HFFc6 (cell line): ENCODE measurements around the gene MSL2. TPM values are rescaled to one million over a fixed set of nuclear protein-coding genes. Genes with fewer than 3 reads are reported as not detected.
"Not testable (repeated sequence)": the region's sequence is repeated elsewhere in the genome, so short reads cannot be mapped to it uniquely, and the experiment has no call there.

ENCODE experiments used
- DNase-seq: peaks from one replicate; pipeline ENCODE4 v3.0.0-alpha.2; 2018
- H3K27ac Mint-ChIP-seq: 2 replicates; pipeline ENCODE4 v1.8.0; 2020; ENCODE audit warnings: mild to moderate bottlenecking, mixed read lengths
- H3K27me3 Mint-ChIP-seq: 2 replicates; pipeline ENCODE4 v1.8.0; 2021; ENCODE audit warnings: mild to moderate bottlenecking, moderate library complexity, mixed read lengths; ENCODE audit not compliant: insufficient read depth
- H3K36me3 Mint-ChIP-seq: 2 replicates; pipeline ENCODE4 v1.8.0; 2021; ENCODE audit warnings: low read depth, mixed read lengths
- H3K4me1 Mint-ChIP-seq: 2 replicates; pipeline ENCODE4 v1.8.0; 2020; ENCODE audit warnings: low read depth, mixed read lengths
- H3K4me3 Mint-ChIP-seq: 2 replicates; pipeline ENCODE4 v1.8.0; 2020; ENCODE audit warnings: mild to moderate bottlenecking, moderate library complexity, mixed read lengths
- H3K9me3 Mint-ChIP-seq: 2 replicates; pipeline ENCODE4 v1.8.0; 2020; ENCODE audit warnings: mild to moderate bottlenecking, mixed read lengths
- total RNA-seq, 6 experiments: library from RNA; stranded (reverse); fragmentation: NEBNext Ultra II Directional; extraction: Animal tissue kit (Norgen Biotek cat#: 25700); gene quantifications; 2 replicates in 1 of 6; 3 replicates in 5 of 6; pipeline ENCODE4 v1.2.3, GENCODE V29; 2021
- TF ChIP-seq, protein P1 (sequence below): fragments of 200-600 bp; sonication (generic); IDR thresholded peaks from 2 replicates; pipeline ENCODE4 v1.5.0; 2021; ENCODE audit warnings: antibody characterized with exemption, mild to moderate bottlenecking

Gene MSL2
- total RNA-seq, 6 experiments from 2014 or later, result 20.4 to 24.8 (median 22.2) TPM

DNA sequence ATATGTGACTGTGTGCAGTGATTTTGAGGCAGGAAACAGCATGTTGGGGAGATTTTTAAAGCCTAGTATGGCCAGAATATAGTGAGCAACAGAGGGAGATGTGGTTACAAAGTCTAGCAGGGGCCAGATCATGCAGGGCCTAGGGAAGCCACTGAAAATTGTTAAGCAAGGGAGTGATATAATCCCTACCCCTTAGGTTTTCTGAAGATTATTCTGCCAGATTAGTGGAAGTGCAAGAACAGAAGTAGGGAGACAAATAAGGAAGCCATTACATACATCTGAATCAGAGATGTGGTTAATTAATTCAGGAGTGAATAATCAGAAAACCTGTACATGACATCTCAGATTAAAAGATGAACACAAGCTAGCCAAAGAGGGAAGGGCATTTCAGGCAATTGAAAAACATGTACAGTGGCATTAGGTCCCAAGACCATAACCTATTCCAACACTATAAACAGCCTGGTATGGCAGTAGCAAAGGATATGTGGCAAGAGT lies 54.8 kb downstream of the MSL2 start:
- Mint-ChIP-seq H3K36me3 (peaks cover 23% of the 10 kb centered on the region), H3K27ac (peak overlapping the region; percentile 87), H3K4me3 (peak overlapping the region; percentile 53), H3K27me3 (no peaks in the 10 kb centered on the region), H3K9me3 (no peaks in the 10 kb centered on the region), H3K4me1 (peaks cover 40% of the 10 kb centered on the region)
- TF ChIP-seq, protein P1, sequence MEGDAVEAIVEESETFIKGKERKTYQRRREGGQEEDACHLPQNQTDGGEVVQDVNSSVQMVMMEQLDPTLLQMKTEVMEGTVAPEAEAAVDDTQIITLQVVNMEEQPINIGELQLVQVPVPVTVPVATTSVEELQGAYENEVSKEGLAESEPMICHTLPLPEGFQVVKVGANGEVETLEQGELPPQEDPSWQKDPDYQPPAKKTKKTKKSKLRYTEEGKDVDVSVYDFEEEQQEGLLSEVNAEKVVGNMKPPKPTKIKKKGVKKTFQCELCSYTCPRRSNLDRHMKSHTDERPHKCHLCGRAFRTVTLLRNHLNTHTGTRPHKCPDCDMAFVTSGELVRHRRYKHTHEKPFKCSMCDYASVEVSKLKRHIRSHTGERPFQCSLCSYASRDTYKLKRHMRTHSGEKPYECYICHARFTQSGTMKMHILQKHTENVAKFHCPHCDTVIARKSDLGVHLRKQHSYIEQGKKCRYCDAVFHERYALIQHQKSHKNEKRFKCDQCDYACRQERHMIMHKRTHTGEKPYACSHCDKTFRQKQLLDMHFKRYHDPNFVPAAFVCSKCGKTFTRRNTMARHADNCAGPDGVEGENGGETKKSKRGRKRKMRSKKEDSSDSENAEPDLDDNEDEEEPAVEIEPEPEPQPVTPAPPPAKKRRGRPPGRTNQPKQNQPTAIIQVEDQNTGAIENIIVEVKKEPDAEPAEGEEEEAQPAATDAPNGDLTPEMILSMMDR, result no peak
- peak; percentile 7 for DNase-seq

DNA sequence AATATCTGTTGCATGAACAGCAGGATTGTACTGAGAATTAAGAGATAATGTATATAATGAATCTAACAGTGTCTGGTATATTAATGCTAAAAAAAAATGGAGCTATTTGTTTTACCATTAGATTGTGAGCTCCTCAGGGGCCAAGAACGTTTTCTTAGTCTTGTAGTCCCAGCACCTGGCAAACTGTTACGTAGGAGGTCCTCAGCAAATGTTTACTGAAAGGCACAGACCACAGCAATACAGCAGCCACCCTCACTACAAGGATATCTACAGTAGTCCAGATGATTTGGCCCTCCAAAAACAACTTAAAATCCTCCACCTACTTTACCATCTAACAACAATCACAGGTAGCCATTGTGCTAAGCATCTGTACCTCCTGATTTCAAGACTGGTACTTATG lies 59.7 kb downstream of the MSL2 start:
- H3K4me1 Mint-ChIP-seq, result peaks cover 13% of the 10 kb centered on the region
- H3K9me3 Mint-ChIP-seq, result no peaks in the 10 kb centered on the region
- DNase-seq, result no peak
- H3K27me3 Mint-ChIP-seq, result no peaks in the 10 kb centered on the region
- TF ChIP-seq, protein P1, result no peak
- no peak overlapping the region for H3K4me3 Mint-ChIP-seq
- H3K27ac Mint-ChIP-seq, result no peak overlapping the region
- H3K36me3 Mint-ChIP-seq, result peaks cover 6% of the 10 kb centered on the region

DNA sequence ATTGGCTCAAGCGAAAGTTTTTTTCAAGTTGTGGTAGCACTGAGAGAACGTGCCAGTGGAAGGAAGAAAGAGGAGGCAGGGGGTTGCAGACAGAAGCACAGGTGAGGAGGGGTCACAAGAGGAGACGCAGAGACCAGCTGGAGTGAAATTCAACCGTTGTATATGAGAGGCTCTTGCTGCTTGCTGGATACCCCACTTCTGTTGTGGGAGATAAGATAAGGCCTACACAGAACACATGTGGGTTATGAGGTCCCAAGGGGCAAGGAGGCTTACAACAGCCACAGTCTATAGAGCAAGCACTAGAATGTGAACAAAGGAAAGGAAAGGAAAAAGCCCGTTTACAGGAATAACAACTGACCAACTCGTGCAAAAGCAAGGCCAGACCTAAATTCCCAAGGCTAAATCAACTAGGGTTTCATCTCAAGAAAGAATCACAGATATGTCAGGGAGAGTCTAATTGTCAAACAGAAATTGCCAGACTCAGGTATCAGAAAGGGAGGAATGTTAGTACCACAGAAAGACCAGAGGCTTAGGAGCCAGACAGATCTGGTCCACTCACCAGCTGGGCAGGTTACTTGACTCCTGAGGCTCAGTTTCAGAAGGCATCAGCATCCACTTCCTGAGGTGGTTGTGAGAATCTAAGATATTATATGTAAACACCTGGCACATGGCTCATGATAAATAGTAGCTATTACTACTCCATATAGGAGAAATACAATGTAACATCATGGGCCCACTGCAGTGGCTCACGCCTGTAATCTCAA lies 60.9 kb downstream of the MSL2 start:
- TF ChIP-seq, protein P1, result no peak
- H3K4me1 Mint-ChIP-seq, result 0 out of 2 replicates have a peak, but pooled peaks cover 4% of the 10 kb centered on the region
- no peaks in the 10 kb centered on the region for H3K27me3 Mint-ChIP-seq
- peaks cover 10% of the 10 kb centered on the region for H3K36me3 Mint-ChIP-seq
- H3K4me3 Mint-ChIP-seq, result no peak overlapping the region
- no peak for DNase-seq
- peak overlapping the region; percentile 7; the same call in 1 of the 2 replicates for H3K27ac Mint-ChIP-seq
- no peaks in the 10 kb centered on the region for H3K9me3 Mint-ChIP-seq

DNA sequence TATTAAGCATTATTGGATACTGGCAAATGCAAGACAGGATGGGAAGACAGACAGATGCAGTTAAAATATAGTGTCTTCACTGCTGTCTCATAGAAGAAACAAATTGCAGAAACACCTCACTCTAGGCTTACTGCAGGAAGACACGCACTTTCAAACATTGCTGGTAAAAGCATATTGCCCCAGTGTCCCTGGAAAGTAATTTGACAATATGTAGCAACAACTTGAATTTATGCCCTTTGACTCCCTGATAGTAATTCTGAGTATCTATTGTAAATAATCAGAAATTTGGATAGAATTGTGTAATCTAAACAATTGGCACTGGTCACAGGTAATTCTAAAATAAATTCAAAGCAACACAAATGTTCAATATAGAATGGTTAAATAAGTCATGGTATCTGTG lies 62.0 kb downstream of the MSL2 start:
- H3K9me3 Mint-ChIP-seq, result no peaks in the 10 kb centered on the region
- peaks cover 16% of the 10 kb centered on the region for H3K36me3 Mint-ChIP-seq
- H3K27me3 Mint-ChIP-seq, result no peaks in the 10 kb centered on the region
- H3K27ac Mint-ChIP-seq, result no peak overlapping the region
- 0 out of 2 replicates have a peak, but pooled peaks cover 3% of the 10 kb centered on the region for H3K4me1 Mint-ChIP-seq
- no peak overlapping the region for H3K4me3 Mint-ChIP-seq
- TF ChIP-seq, protein P1, result no peak
- DNase-seq, result no peak

DNA sequence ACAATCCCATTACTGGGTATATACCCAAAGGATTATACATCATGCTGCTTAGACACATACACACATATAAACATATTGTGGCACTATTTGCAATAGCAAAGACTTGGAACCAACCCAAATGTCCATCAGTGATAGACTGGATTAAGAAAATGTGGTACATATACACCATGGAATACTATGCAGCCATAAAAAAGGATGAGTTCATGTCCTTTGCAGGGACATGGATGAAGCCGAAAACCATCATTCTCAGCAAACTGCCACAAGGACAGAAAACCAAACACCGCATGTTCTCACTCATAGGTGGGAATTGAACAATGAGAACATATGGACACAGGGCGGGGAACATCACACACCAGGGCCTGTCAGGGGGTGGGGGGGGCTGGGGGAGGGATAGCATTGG lies 64.5 kb downstream of the MSL2 start:
- H3K27ac Mint-ChIP-seq, H3K4me1 Mint-ChIP-seq, H3K27me3 Mint-ChIP-seq, H3K9me3 Mint-ChIP-seq, DNase-seq, H3K4me3 Mint-ChIP-seq: not testable (repeated sequence)
- H3K36me3 Mint-ChIP-seq, result peaks cover 35% of the 10 kb centered on the region

DNA sequence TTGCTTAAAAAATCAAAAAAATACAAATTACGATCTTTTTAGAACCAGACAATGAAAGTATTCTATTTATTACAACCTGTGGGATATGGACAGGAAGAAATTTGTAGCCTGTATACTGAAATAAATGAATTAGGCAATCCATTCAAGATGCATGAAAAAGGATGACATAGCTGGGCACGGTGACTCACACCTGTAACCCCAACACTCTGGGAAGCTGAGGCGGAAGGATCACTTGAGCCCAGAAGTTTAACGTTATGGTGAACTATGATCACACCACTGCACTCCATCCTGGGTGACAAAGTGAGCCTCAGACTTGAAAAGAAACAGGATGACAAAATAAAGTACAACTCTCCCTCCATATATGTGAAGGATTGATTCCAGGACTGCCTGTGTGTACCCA lies 74.1 kb downstream of the MSL2 start:
- no peak overlapping the region for H3K4me3 Mint-ChIP-seq
- DNase-seq, result no peak
- TF ChIP-seq, protein P1, result no peak
- no peaks in the 10 kb centered on the region for H3K27me3 Mint-ChIP-seq
- H3K36me3 Mint-ChIP-seq, result peaks cover 64% of the 10 kb centered on the region
- peaks cover 9% of the 10 kb centered on the region for H3K4me1 Mint-ChIP-seq
- H3K27ac Mint-ChIP-seq, result no peak overlapping the region
- H3K9me3 Mint-ChIP-seq, result peaks cover 4% of the 10 kb centered on the region
